NCI-H2107 treated with DMSO at 0.1 percent for 48 hours (cell line): ENCODE measurements around the gene CDK9.
"Not testable (repeated sequence)": the region's sequence is repeated elsewhere in the genome, so short reads cannot be mapped to it uniquely, and the experiment has no call there.

Experiments
- DNase-seq: peaks from one replicate; lab custom pipeline; 2025; ENCODE audit not compliant: unreplicated experiment; lab: John Stamatoyannopoulos, UW

Gene CDK9

DNA sequence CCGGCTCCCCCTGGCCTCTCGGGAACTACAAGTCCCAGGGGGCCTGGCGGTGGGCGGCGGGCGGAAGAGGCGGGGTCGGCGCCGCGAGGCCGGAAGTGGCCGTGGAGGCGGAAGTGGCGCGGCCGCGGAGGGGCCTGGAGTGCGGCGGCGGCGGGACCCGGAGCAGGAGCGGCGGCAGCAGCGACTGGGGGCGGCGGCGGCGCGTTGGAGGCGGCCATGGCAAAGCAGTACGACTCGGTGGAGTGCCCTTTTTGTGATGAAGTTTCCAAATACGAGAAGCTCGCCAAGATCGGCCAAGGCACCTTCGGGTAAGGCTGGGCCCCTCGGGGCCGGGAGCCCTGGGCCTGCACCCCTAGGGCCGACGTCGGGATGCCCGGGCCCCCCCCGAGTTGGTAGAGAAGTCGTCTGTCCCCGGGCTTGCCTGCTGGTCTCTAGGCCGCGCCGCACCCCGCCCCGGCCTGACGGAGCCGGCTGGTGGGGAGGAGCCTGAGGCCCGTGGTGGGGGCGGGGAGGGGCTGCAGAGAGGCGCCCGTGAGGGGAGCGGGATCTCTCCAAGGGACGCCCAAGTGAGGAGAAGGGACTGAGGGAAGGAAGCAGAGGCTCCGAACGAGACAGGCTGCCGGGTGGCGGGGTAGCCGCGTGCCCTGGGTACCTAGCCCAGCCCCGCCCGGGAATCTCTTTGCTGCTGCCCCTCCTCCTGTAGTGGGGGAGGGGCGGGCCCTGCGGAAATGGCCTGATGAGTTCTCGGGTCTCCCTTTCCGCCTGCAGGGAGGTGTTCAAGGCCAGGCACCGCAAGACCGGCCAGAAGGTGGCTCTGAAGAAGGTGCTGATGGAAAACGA is at the start of gene CDK9:
TSS of gene CDK9 (plus strand) at position 102 of the 840 bp plus-strand sequence. CDS start at position 217, 115 bp downstream.
- peak; percentile 39 for DNase-seq

DNA sequence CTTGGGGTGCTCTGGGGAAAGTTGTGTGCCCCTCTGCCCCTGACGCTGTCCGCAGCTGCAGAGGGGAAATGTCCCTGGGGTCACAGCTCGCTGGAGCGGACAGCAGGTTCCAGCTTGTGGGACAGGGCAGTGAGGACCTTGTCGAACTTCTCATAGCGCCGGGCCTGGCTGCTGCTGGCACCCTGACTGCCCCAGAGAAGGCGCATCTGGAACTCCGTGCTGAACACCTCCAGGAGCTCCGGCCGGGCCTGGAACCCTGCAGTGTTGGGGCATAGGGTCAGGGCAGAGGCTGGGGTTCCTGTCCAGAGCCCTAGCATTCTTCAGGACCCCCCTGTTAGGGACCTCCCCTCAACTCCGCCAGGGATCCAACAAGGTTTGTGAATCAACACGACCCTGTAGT is 47.2 kb upstream of the CDK9 start:
- DNase-seq, result no peak

DNA sequence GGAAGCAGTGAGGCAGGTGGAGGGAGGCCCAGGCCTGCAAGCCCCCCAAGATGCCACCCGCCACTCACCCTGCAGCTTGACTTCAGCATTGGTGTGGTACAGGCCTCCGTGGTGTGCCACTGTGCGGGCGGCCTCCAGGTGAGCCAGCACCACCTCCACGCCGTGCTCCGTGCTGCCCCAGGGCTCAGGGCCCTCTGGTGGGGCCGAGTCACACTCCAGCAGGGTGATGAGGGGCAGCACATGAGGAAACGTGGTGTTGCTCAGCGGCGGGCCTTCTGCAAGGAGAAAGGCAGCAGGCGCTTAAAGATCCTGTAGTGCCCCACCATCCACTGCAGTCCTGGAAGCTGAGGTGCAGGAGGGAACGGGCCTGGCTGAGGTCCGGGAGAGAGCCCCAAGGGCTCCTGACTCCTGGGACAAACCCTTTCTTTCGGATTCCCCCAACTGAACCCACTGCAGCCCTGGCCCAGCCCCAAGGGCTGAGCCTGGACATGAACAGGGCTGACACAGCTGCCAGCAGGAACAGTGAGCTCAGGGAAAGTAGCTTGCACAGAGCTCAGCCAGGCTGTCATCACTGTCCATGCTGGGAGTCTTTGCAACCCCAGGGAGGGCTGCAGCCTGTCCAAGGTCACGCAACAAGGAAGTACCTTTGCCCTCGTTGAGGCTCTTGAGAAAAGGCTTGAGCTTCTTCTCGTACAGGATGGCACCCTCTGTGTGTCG is 46.1 kb upstream of the CDK9 start:
- no peak for DNase-seq

DNA sequence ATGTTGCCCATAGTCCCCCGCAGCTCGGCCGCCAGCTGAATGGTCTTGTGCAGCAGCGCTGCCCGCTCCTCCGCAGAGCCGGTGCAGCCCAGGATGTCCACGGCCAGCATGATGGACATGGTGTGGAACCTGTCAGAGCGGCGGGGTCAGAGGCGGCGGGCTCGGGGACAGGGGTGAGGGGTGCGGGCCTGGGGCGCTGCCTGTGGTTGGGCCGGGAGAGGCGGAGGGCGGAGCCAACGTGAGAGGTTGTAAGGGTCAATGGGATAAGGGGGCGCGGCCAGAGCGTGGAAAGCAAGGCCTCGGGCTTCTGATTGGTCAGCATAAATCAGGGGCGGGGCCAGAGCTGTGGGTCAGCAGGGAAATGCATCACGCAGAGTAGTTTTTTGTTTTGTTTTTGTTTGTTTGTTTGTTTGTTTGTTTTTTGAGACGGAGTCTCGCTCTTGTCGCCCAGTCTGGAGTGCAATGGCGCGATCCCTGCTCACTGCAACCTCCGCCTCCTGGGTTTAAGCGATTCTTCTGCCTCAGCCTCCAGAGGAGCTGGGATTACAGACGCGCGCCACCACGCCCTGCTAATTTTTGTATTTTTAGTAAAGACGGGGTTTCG is 43.9 kb upstream of the CDK9 start:
- DNase-seq, result no peak

DNA sequence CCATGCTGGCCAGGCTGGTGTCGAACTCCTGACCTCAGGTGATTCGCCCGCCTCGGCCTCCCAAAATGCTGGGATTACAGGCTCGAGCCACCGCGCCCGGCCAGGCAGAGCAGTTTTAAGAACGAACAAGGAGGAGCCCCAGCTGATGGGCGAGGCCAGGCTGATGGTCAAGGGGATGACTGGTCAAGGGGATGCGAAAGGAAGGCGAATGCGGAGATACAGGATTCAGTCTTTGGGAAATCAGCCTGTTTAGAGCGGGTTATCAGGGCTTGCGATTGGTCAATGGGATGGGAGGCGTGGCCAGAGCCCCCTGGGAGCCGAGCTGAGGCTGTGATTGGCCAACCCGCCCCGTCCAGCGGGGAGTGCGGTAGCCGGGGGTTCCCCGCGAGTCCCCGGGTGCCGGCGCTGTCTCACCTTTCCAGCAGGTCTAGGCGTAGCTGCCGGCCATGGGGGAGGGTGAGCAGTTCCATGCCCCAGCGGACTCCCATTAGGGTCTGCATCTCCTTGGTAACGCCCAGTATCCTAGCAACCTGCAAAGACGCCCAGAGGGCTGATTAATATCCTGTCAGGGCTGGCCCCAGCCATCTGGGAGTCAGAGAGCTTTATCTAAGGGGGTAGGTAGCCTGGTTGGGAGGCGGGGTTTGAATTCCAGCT is 43.3 kb upstream of the CDK9 start:
- DNase-seq, result no peak

DNA sequence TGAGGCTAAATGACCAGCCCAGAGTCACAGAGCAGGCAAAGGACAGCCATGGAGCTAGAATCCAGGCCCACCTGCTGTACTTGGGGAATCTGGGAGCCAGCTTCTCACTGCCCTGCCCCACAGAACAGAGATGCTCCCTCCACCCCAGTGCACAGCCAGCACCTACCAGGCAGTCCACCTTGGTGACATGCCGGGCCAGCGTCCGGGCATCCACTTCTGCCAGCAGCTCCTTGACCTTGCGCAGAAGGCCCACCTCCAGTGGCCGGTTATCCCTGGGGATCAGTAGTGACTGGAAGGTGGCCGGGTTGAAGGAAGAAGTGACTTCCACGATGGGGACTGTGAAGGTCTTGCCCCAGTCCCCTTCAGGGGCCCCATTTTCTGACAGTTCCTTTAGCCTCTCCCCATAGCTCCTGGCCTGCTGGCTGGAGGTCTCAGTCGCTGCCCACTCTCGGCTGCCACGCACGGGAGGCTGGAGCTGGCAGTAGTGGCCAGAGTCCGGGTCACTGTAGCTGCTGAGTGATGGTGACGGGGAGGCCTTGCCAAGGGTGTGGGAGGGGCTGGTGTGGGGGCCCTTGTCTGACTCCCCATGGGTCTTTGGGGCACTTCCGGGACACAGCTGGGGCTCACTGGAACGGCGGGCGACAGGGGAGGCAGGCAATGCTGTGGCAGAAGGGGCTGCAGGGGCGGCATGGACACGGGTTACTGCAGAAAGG is 41.3 kb upstream of the CDK9 start:
- DNase-seq, result no peak

DNA sequence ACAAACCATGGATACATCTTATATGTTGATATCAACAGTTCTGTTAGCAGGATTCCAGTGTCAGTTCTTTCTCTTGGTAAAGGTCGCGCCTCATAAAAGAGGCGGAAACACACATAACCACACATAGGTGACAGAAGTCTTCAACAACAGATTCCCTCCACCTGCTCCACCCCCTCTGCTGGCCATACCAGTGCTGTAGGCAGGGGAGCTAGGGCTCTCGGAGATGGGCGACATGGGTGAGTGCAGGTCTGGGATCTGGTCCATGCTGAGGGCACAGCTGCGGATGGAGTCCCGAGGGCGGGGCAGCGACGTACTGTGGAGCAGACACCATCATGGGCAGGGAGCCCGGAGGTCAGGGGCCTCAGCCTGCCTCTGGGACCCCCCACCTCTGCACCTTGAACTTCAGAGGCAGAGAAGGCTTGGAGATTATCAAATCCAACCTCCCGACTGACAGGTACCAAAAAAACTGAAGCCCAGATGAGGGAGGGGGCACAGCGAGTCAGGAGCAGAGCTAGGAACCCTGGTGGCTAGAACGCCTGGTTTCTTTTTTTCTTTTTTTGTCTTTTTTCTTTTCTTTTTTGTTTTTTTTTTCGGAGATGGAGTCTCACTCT is 38.8 kb upstream of the CDK9 start:
- no peak for DNase-seq

DNA sequence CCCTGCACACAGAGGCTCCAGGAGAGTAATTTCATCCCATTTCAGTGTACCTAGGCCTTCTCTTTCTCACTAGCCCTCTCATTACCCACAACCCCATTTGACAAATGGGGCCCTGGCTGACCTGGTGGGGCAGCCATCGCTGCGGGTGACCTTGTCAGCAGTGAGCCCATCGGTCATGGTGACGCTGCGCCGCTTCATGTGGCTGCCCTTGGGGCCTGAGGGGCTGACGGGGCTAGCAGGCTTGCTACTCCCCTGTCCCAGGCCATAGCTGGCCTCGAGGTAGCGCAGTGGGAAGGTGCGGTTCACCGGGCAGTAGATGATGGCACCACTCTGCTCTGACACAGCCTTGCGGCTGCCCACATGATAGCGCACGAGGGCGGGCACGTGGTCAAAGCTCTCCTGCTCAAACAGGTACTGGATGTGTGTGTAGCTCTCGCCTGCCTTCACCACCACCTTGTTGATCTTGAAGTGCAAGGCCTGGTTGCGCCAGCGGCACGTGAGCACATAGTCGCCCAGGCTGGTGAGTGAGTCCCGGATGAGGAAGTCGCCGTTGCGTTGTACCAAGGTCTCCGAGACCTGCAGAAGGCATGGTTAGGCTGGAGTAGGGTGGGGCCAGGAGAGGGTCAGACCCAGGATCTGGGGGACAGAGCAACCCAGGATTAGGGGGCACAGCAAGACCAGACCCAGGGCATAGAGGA is 36.6 kb upstream of the CDK9 start:
- DNase-seq, result no peak

DNA sequence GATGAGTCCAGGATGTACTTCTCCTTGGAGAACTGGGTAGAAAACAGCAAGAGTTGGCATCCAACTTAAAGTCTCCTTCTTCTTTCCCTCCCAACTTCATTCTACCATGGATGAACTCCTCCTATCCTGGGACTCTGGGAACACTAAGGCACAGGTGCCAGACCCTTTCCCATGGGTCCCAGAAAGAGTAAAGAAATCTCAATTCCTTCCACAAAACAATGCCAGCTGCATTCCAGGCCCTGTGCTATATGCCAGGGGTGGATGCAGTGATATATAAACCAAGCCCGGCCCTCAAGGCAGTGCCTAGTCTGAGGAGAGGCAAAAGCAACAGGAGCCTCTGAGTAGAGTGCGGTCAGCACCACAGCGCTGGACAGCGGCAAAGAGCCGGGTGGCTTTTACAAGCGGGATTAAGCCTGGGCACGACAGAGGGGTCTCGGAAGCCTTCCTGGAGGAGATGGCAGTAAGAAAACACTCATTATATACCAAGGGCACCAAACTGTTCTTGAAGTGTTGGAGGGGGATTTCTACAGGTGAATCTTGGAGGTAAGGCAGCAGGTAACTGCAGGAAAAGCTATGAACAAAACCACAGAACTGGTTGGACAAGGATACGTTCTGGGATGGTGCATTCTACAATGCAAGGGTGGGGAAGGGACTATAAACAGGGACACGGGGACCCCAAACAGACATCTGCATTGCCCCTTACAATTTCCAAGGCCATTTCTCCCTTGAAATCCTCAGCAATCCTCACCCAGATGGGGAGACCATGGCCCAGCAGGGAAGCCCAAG is 34.4 kb upstream of the CDK9 start:
- no peak for DNase-seq

DNA sequence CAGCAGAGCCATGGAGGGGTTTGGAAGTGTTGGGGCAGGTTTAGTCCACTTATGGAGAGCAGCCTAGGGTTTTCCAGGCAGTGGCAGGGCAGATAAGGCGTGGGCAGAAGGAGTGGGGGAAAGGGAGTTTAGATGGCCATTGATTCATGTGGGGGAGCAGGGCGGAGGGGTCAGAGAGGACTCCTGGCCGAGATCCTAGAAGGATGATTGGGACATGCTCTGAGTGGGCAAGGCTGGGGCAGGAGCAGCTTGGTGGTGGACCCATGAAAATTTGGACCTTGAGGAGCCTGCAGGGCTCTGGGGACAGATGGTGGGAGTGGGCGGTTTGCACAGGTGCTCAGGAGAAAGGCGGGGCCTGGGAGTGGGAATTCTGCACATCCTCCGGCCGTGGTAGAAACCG is 32.7 kb upstream of the CDK9 start:
- DNase-seq, result no peak

DNA sequence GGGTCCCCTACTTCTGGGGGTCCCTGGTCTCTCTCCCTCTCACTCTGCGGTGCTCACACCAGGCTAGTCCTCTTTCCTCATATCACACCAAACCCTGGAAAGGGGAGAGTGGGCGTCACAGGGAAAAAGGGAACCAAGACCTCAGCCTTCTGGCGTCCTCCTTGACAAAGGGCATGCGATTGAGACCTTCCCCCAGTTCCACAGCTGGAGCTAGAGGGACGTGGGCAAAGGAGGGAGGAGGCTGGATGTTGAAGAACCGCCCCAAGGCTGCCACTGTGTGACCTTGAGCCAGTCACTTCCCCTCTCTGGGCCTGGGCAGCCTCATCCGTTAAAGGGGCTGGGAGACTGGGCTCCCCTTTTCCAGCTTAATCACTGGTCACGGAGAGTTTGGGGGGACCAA is 32.2 kb upstream of the CDK9 start:
- DNase-seq, result no peak

DNA sequence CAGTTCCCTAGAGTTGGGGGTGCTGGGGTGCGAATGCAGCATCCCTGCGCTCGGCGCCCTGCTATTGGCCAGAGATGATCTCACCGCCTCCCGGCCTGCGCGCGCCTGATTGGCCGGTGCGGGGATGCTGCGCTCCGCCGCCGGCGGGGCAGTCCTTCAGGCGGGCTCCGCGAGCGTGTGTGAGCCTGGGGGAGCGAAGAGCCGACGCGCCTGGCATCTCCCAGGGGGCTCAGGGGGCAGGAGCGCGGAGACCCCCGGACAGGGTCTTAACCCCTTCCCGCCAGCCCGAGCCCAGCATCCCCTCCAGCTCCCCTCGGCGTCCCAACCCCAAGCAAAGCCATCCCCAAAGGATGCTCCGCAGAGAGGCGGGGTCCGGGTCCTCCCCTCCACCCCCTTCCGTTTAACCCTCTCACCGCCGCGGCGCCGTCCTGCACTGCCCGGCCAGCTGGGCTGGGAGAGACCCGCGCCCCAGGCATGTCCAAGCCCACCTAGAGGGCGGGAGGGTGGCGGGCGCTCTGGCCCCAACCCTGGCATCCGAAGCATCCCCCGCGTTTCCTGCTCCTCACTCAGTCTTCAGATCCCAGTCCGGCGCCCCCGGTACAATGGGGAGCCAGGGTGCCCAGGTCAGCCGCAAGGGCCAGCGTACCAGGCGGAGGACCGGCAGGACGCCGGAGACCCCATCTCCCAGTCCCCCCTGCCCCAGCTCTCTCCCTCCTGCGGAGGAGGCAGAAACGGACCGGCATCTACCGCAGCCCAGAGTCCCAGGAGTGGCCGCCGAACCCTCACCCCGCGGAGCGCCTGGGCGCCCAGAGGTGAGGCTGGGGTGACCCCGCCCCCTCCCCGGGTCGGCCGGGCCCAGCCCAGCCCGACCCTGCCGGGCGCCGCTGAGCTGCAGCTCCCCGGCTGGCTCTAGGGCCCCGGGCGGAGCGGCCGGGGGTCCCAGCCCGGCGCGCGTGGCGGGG is 31.5 kb upstream of the CDK9 start:
- no peak for DNase-seq

DNA sequence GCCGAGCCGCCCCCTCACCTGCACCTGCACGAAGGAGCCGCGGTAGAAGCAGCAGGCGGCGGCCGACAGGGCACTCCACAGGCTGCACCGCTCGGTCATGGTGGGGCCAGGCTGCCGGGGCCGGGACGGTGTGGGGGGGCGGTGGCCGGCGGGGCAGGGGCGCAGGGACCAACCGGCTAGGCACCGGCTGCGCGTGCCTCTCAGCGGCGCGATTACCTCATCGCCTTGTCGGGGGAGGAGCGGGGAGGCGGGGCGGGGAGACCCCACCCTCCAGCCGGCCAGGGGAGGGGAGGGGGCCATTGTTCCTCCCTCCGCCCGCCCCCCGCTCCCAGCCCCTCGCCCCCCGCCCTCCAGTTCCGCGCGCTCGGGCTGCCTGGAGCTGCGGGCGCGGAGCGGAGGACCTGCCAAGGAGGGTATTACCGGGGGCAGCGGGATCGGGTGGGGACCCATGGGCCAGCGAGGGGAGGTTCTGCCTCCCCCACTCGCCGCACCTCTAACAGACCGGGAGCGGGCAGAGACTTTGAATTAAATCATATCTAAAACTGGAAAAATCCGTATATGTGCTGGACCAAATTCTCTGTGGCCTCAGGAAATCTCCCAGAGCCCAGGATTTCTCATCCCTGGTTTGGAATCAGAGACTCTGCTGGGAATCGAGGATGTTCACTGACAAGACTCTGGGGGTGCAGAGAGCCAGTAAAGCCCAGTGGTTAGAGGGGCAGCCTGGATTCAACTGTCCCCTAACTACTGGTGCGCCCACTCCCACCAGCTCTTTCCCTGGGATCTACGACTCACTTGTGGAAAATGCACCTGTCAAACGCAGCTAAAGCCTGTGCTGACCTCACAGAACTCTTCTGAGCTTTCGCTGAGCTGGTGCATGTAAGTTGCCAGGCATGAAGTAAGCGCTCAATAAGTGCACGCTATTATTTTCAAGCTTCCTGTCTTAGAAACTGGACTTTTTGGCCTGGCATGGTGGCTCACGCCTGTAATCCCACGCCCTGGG is 30.5 kb upstream of the CDK9 start:
- DNase-seq, result no peak

DNA sequence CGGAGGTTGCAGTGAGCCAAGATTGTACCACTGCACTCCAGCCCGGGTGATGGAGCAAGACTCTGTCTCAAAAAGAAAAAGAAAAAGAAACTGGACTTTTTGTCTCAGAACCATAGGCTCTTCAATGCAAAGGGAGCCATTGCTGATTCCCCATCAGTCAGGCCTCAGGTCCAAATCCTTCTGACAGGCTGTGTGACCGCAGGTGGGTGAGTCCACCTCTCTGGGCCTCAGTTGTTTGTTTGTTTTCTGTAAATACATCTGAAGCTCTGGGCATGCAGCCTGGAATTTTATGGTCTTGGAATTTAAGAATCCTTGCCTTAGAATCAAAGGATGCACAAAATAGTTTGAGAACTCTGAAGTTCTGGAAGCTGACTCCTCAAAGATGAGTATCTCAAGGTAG is 29.6 kb upstream of the CDK9 start:
- DNase-seq, result no peak

DNA sequence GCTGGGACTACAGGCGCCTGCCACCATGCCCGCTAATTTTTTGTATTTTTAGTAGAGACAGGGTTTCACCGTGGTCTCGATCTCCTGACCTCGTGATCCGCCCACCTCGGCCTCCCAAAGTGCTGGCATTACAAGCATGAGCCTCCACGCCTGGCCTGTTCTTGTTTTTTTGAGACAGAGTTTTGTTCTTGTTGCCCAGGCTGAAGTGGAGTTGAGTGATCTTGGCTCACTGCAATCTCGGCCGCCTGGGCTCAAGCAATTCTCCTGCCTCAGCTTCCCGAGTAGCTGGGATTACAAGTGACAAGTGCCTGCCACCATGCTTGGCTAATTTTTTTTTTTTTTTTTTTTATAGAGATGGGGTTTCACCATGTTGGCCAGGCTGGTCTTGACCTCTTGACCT is 29.1 kb upstream of the CDK9 start:
- DNase-seq, result not testable (repeated sequence)

DNA sequence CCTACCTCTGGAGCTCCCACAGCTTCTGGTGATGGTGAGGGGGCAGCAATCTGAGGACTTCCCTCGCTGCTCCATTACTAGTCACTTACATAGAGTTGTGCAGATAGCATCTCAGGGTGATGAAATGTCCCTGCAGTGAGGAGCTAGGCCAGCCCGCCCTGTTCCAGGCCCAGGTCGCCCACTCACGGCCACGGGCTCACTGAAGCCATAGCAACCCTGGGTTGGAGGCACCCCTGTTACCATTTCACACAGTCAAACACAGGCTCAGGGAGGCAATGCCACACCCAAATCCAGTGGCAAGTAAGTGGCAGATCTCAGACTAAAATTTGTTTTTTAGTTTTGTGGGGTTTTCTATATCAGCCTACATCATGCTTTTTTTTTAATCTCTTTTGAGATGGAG is 27.0 kb upstream of the CDK9 start:
- DNase-seq, result no peak

DNA sequence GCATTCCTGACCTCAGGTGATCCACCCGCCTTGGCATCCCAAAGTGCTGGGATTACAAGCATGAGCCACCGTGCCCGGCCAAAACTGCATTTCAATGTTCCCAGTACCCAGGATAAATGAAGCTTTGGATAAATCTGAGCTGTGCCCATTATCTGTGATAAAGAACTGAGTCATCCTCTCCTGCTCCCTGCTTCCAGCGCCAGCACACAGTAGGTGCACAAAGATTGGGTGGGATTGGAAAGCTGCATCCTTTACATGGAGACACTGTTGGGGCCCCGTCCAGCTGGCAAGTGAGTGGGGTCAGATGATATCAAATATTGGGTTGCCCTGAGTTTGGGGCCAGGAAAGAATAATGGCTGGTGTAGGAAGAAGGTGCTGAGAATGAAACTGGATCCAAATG is 24.8 kb upstream of the CDK9 start:
- DNase-seq, result no peak
